Heart right ventricle (tissue), 16 donors: ENCODE data around the gene ZNF180. TPM values are rescaled to one million over a fixed set of nuclear protein-coding genes. Genes with fewer than 3 reads are reported as not detected.
A peak's percentile ranks its signal among the peaks of the same experiment; 100 is the strongest.

Experiments
- ATAC-seq, 8 donors: fragments of 200-7000 bp; cut with Tn5 transposase; one replicate each; pipeline ENCODE4 v1.9.1; 2020; ENCODE audit warnings: mild to moderate bottlenecking in 8 of 8, moderate library complexity in 8 of 8, moderate number of reproducible peaks in 1 of 8
- DNase-seq, 2 donors: peaks; one replicate each; pipeline ENCODE4 v3.0.0-alpha.2; 2020
- H3K27ac ChIP-seq, 10 donors: fragments of 200-600 bp; sonication (generic) in 2 of 10; one replicate each; pipeline versions ENCODE4 v1.5.0 to v1.8.0; 2020 to 2022; ENCODE audit warnings: mild to moderate bottlenecking in 3 of 10
- H3K27me3 ChIP-seq, 7 donors: fragments of 200-600 bp; one replicate each; pipeline ENCODE4 v1.8.0; 2021 to 2022; ENCODE audit warnings: mild to moderate bottlenecking in 2 of 7
- H3K36me3 ChIP-seq, 9 donors: fragments of 200-600 bp; sonication (generic) in 1 of 9; one replicate each; pipeline versions ENCODE4 v1.5.0 to v1.8.0; 2020 to 2022; ENCODE audit warnings: mild to moderate bottlenecking in 2 of 9
- H3K4me1 ChIP-seq, 9 donors: fragments of 200-600 bp; sonication (generic) in 1 of 9; one replicate each; pipeline versions ENCODE4 v1.5.0 to v1.8.0; 2020 to 2022; ENCODE audit warnings: mild to moderate bottlenecking in 4 of 9
- H3K4me3 ChIP-seq, 10 donors: fragments of 200-600 bp; sonication (generic) in 2 of 10; one replicate each; pipeline versions ENCODE4 v1.5.0 to v1.8.0; 2020 to 2022; ENCODE audit warnings: mild to moderate bottlenecking in 7 of 10, moderate library complexity in 2 of 10
- H3K9me3 ChIP-seq, 11 donors: fragments of 200-600 bp in 10 of 11; sonication (generic) in 2 of 11; one replicate each; pipeline versions ENCODE4 v1.5.0 to v1.8.0; 2013 to 2022; ENCODE audit warnings: mild to moderate bottlenecking in 2 of 11, control low read depth in 1 of 11, moderate library complexity in 1 of 11
- WGBS, 2 donors: extraction: QIAGEN DNeasy Blood & Tissue Kit; methylation state at CpG; one replicate each; pipeline ENCODE4 v1.1.7; 2013; ENCODE audit warnings: inconsistent platforms in 1 of 2; 5-methylcytosine and 5-hydroxymethylcytosine counted together
- intact Hi-C, 10 donors: fragments of 100-400 bp; cut with DNase I; formaldehyde crosslinking; loops; one replicate each; pipeline versions ENCODE4 v1.11.1 to v1.14.2; 2022
- polyA plus RNA-seq, 2 donors: library from polyadenylated mRNA; stranded (reverse); fragments of 200-250 nt; gene quantifications; one replicate each; pipeline ENCODE4 v1.2.3, GENCODE V29; 2013
- total RNA-seq, 10 donors: library from RNA; stranded (reverse); fragmentation: NEBNext Ultra II Directional in 3 of 10; extraction: Animal tissue kit (Norgen Biotek cat#: 25700) in 3 of 10; gene quantifications; one replicate each; pipeline versions ENCODE4 v1.2.1 to v1.2.4, GENCODE V29; 2021 to 2023
- TF ChIP-seq, protein P1 (sequence below), 9 donors: fragments of 200-600 bp; sonication (generic) in 2 of 9; IDR thresholded peaks; one replicate each; pipeline versions ENCODE4 v1.5.0 to v1.8.0; 2021 to 2022; ENCODE audit warnings: antibody characterized with exemption in 9 of 9, mild to moderate bottlenecking in 5 of 9, moderate library complexity in 1 of 9
- donor health status: Arrhythmogenic right ventricular cardiomyopathy.
- donor health status: ischemic (EF 13 %, LVEDD 7.1; RV severe dilation, severe dysfunction).
- donor health status: healthy with polysubstance abuse.
- donor health status: DM: no; HTN: yes; CAD: no.
- donor health status: DM: no; HTN: no; CAD: no.
- donor health status: ischemic (EF 25% LVEDD 6.9; RV normal size, moderate dysfunction).
- donor health status: ischemic (EF 25% LVEDD 5.7; RV mildly dilated, moderate dysfunction).
- donor health status: healthy.
- donor health status: DM: yes; HTN: yes; CAD: no.
- donor health status: Ischemic cardiomyopathy.
- donor health status: ischemic (EF 35%, LVEDD 5.7; RV mildly dilated, moderate dysfunction).
- donor health status: nonischemic (EF 11% LVEDD 7.7; RV severe dilation, severe dysfunction).
- donor health status: DM: yes; HTN: yes; CAD: no.
- donor health status: PGD.
- donor health status: ischemic (EF 29% LVEDD 5.4; RV normal size, mild dysfunction).
- donor health status: nonischemic (EF 23%, LVEDD 6.1; RV moderate dilation, normal function).

The ZNF180 gene
- total and polyA plus RNA-seq, 12 donors = 1.7 to 6.7 (median 4.5) TPM

DNA sequence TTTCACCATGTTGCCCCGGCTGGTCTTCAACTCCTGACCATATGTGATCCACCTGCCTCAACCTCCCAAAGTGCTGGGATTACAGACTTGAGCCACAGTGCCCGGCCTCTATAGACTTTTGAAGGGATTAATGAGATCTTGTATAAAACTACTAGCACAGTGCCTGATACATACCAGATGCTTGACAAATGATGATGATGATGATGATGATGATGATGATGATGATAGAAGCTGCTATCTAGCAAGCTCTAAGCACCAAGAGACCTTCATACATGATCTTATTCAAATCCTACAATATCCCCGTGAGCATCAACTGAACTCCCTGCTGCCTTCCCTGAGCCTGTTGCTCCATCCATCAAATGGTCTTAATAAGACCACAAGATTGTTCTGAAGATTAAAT is 14.7 kb upstream of the ZNF180 start:
- ATAC-seq = no peak
- H3K27ac ChIP-seq = no peak overlapping the region
- H3K36me3 ChIP-seq = no peaks in the 10 kb centered on the region
- no peaks in the 10 kb centered on the region for H3K4me1 ChIP-seq
- no peak overlapping the region for H3K4me3 ChIP-seq
- TF ChIP-seq, protein P1, sequence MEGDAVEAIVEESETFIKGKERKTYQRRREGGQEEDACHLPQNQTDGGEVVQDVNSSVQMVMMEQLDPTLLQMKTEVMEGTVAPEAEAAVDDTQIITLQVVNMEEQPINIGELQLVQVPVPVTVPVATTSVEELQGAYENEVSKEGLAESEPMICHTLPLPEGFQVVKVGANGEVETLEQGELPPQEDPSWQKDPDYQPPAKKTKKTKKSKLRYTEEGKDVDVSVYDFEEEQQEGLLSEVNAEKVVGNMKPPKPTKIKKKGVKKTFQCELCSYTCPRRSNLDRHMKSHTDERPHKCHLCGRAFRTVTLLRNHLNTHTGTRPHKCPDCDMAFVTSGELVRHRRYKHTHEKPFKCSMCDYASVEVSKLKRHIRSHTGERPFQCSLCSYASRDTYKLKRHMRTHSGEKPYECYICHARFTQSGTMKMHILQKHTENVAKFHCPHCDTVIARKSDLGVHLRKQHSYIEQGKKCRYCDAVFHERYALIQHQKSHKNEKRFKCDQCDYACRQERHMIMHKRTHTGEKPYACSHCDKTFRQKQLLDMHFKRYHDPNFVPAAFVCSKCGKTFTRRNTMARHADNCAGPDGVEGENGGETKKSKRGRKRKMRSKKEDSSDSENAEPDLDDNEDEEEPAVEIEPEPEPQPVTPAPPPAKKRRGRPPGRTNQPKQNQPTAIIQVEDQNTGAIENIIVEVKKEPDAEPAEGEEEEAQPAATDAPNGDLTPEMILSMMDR (IDR thresholded peaks at IDR 0.05) = no peak
- 83 to 87% methylated on average over 3 of the region's 3 CpGs for WGBS, 2 donors
- intact Hi-C loops = no loop called here
- no peak for DNase-seq
- peaks cover 0 to 13% (median 0%) of the 10 kb centered on the region in 11 donors for H3K9me3 ChIP-seq
- H3K27me3 ChIP-seq = peaks cover 0 to 24% (median 3%) of the 10 kb centered on the region in 7 donors

DNA sequence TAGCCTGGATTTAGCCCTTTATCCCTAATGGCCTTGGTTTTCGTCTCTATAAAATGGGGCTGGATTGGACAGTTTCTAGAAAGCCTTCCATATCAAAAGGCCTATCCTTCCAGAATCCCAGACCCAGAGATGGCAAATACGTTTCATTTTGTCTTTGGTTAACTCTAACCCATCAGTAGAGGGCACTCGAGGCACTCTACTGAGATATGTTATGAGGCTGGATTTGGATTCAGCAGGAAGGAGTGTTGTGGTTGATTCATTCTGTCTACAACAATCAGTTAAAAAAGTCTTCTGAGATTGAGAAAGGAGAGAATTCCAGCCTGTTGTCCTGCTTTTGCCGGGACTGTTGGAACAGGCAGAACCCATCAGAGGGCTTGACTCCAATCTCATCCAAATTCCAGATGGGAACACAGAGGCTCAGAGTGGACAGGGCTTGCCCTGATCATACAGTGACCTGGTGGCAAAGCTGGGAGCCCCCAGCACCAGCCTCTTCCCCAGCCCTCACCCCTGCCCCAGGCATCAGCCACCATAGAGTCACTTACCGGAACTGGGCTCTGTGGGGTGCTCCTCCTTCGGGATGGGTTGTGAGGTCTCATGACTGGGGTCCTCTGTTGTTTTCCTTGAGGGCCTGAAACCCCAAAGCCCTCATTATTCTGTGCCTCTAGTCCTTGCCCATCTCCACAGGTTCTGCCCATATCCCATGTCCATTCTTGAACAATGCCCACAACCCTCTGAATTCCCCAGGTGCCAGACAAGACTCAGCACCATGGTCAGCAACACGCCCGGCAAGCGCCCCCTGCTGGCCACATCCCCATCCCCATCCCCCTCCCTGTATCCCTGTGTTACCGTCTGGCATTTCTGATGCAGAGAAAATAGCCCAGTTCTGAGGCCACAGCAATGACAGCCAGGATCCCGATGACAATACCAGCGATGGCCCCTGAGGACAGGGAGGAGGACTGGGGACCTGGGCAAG is 12.3 kb upstream of the ZNF180 start:
- H3K36me3 ChIP-seq = no peaks in the 10 kb centered on the region
- TF ChIP-seq, protein P1 (IDR thresholded peaks at IDR 0.05) = peak in 6 of 9 donors; percentile 14 to 40 (median 32)
- DNase-seq (no peak), ATAC-seq (peak in 1 of 8 donors; percentile 35)
- no peak overlapping the region for H3K27ac ChIP-seq
- no peaks in the 10 kb centered on the region for H3K4me1 ChIP-seq
- intact Hi-C loops = no loop called here
- H3K4me3 ChIP-seq = no peak overlapping the region
- peaks cover 0 to 18% (median 0%) of the 10 kb centered on the region in 11 donors for H3K9me3 ChIP-seq
- H3K27me3 ChIP-seq = peaks cover 0 to 32% (median 11%) of the 10 kb centered on the region in 7 donors
- WGBS, 2 donors = 34 to 36% methylated on average over 12 of the region's 12 CpGs

DNA sequence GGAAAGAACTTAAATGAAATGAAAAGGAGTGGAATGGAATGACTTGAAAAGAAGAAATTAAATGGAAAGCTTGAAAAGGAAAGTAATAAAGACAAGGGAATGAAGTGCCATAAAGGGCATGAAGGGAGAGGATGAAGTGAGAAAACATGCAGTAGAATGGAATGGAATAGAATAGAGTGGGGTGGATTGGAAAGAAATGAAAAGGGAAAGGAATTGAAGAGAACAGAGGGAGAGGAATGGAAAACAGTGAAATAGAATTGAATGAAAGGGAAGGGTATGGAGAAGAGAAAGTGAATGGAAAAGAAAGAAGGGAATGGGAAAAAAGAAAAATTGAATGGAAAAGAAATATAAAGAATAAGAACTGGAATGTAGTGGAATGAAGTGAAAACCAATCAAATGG is 9.2 kb upstream of the ZNF180 start:
- peaks cover 0 to 47% (median 13%) of the 10 kb centered on the region in 7 donors for H3K27me3 ChIP-seq
- no peak overlapping the region for H3K27ac ChIP-seq
- H3K4me3 ChIP-seq = no peak overlapping the region
- TF ChIP-seq, protein P1 (IDR thresholded peaks at IDR 0.05) = no peak
- H3K36me3 ChIP-seq = no peaks in the 10 kb centered on the region
- peaks cover 0 to 6% (median 0%) of the 10 kb centered on the region in 11 donors for H3K9me3 ChIP-seq
- DNase-seq (no peak), ATAC-seq (no peak)
- intact Hi-C loops = no loop called here
- no peaks in the 10 kb centered on the region for H3K4me1 ChIP-seq

DNA sequence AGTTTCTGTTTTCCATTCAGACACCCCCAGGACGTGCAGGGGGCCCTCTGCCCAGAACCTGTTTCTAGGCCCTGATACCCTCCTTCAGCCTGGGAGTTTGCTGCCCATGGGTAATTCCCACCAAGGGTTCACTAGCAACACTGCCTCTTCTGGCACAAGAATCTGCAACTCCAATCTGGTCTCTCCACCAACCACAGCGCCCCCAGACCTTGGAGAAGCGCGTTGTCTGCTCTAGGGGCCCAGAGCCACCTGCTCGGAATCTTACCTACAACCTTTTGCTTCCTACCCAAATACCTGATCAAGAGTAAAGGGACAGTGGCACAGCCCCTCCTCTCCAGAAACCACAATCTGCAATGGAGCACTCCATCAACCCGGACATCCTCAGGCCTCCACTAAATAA is 763 bp downstream of the ZNF180 start:
- DNase-seq (no peak), ATAC-seq (no peak)
- Histone ChIP-seq H3K27me3 (peaks cover 0 to under 1% (median 0%) of the 10 kb centered on the region in 7 donors), H3K4me1 (peaks cover 7 to 19% (median 15%) of the 10 kb centered on the region in 9 donors), H3K9me3 (peaks cover 0 to 49% (median 28%) of the 10 kb centered on the region in 11 donors), H3K36me3 (peaks cover 0 to 36% (median 29%) of the 10 kb centered on the region in 9 donors), H3K27ac (peak overlapping the region in 3 of 10 donors; percentile 85 to 95 (median 95)), H3K4me3 (peak overlapping the region; percentile 51 to 98 (median 84))
- WGBS, 2 donors = 20 to 25% methylated on average over 6 of the region's 6 CpGs
- TF ChIP-seq, protein P1 (IDR thresholded peaks at IDR 0.05) = no peak
- intact Hi-C loops = no loop called here
